Small intestine (tissue), 7 donors: ENCODE results near the gene LRRC4. TPM values are rescaled to one million over a fixed set of nuclear protein-coding genes. Genes with fewer than 3 reads are reported as not detected.

Source experiments
- DNase-seq, 2 donors: peaks; one replicate each; pipeline versions ENCODE4 v3.0.0 to v3.0.0-alpha.2; 2013
- FAIRE-seq: peaks from 2 replicates; lab custom pipeline; 2012; peaks lifted over from hg19 to GRCh38; lab: Jason Lieb, UNC
- H3K27ac ChIP-seq, 3 donors: one replicate each; pipeline ENCODE4 v1.5.1; 2013; ENCODE audit warnings: low read length in 2 of 3, mild to moderate bottlenecking in 2 of 3, control low read depth in 1 of 3, inconsistent platforms in 1 of 3, low read depth in 1 of 3, moderate library complexity in 1 of 3
- H3K27me3 ChIP-seq, 3 donors: one replicate each; pipeline ENCODE4 v1.6.1; 2013; ENCODE audit warnings: low read length in 3 of 3, inconsistent platforms in 1 of 3; ENCODE audit not compliant: control insufficient read depth in 3 of 3, insufficient read depth in 3 of 3
- H3K36me3 ChIP-seq, 3 donors: one replicate each; pipeline ENCODE4 v1.6.1; 2013; ENCODE audit warnings: low read length in 3 of 3, inconsistent platforms in 1 of 3, low read depth in 1 of 3, mild to moderate bottlenecking in 1 of 3, moderate library complexity in 1 of 3; ENCODE audit not compliant: control insufficient read depth in 3 of 3, insufficient read depth in 2 of 3
- H3K4me1 ChIP-seq, 3 donors: one replicate each; pipeline ENCODE4 v1.6.1; 2013; ENCODE audit warnings: low read length in 2 of 3, inconsistent platforms in 1 of 3, low read depth in 1 of 3, mild to moderate bottlenecking in 1 of 3, moderate library complexity in 1 of 3; ENCODE audit not compliant: control insufficient read depth in 3 of 3, insufficient read depth in 2 of 3
- H3K4me3 ChIP-seq, 3 donors: one replicate each; pipeline ENCODE4 v1.5.1; 2013; ENCODE audit warnings: low read length in 3 of 3, control low read depth in 1 of 3, inconsistent platforms in 1 of 3, low read depth in 1 of 3, mild to moderate bottlenecking in 1 of 3, moderate library complexity in 1 of 3
- H3K9me3 ChIP-seq, 2 donors: one replicate each; pipeline ENCODE4 v1.6.1; 2013; ENCODE audit warnings: low read depth in 1 of 2, low read length in 1 of 2; ENCODE audit not compliant: control insufficient read depth in 2 of 2, insufficient read depth in 1 of 2
- WGBS, 3 donors: extraction: QIAGEN DNeasy Blood & Tissue Kit; methylation state at CpG; one replicate each; pipeline ENCODE4 v1.1.7; 2013; 5-methylcytosine and 5-hydroxymethylcytosine counted together
- polyA plus RNA-seq, 4 donors: library from polyadenylated mRNA; stranded (reverse) in 3 of 4; unstranded in 1 of 4; fragments of 200-250 nt in 3 of 4; fragments of 120-200 nt in 1 of 4; gene quantifications; one replicate each; pipeline versions ENCODE4 v1.2.1 to v1.2.3, GENCODE V29; 2013
- donor health status: healthy with polysubstance abuse.
- donor health status: control.
- donor health status: control.
- donor health status: Bipolar disorder and iron deficiency.
- donor health status: healthy.

Gene LRRC4
- polyA plus RNA-seq, 4 donors, result 0.27 to 1.6 (median 0.79) TPM

- no peaks in the 10 kb centered on the region for H3K9me3 ChIP-seq
- H3K4me3 ChIP-seq, result no peak overlapping the region
- H3K27me3 ChIP-seq, result no peaks in the 10 kb centered on the region
- H3K36me3 ChIP-seq, result peaks cover 0 to 28% (median 0%) of the 10 kb centered on the region in 3 donors
- FAIRE-seq (no peak), DNase-seq (no peak)
- no peak overlapping the region for H3K27ac ChIP-seq
- 82 to 96% (median 94%) methylated on average over 5 of the region's 5 CpGs for WGBS, 3 donors
- peaks cover 0 to 10% (median 0%) of the 10 kb centered on the region in 3 donors for H3K4me1 ChIP-seq
Measured at GRCh38 chr7:128055637-128056036, 24.4 kb upstream of the LRRC4 start.

GRCh38 chr7:128054511-128054910 lies 23.3 kb upstream of the LRRC4 start:
- DNase-seq, result peak in 1 of 2 donors; percentile 29
- peaks cover 0 to 23% (median 0%) of the 10 kb centered on the region in 3 donors for H3K36me3 ChIP-seq
- peaks cover 0 to 10% (median 0%) of the 10 kb centered on the region in 3 donors for H3K4me1 ChIP-seq
- H3K27me3 ChIP-seq, result no peaks in the 10 kb centered on the region
- H3K4me3 ChIP-seq, result no peak overlapping the region
- H3K27ac ChIP-seq, result no peak overlapping the region
- WGBS, 3 donors, result 80 to 86% (median 83%) methylated on average over 4 of the region's 4 CpGs
- H3K9me3 ChIP-seq, result no peaks in the 10 kb centered on the region
- FAIRE-seq, result no peak

GRCh38 chr7:128053991-128054390 lies 22.8 kb upstream of the LRRC4 start:
- WGBS, 3 donors, result 96 to 100% (median 97%) methylated on average over 5 of the region's 5 CpGs
- DNase-seq (no peak), FAIRE-seq (no peak)
- Histone ChIP-seq H3K4me3 (no peak overlapping the region), H3K27ac (no peak overlapping the region), H3K36me3 (peaks cover 0 to 23% (median 0%) of the 10 kb centered on the region in 3 donors), H3K9me3 (no peaks in the 10 kb centered on the region), H3K4me1 (peaks cover 0 to 10% (median 0%) of the 10 kb centered on the region in 3 donors), H3K27me3 (no peaks in the 10 kb centered on the region)

GRCh38 chr7:128053023-128053422 lies 21.8 kb upstream of the LRRC4 start:
- H3K36me3 ChIP-seq, result peaks cover 0 to 21% (median 0%) of the 10 kb centered on the region in 3 donors
- FAIRE-seq (no peak), DNase-seq (peak in 1 of 2 donors; percentile 22)

GRCh38 chr7:128052404-128052803 lies 21.2 kb upstream of the LRRC4 start:
- FAIRE-seq (no peak), DNase-seq (no peak)
- Histone ChIP-seq H3K4me3 (no peak overlapping the region), H3K27ac (no peak overlapping the region), H3K9me3 (no peaks in the 10 kb centered on the region), H3K36me3 (peaks cover 0 to 21% (median 0%) of the 10 kb centered on the region in 3 donors), H3K4me1 (peaks cover 0 to 10% (median 0%) of the 10 kb centered on the region in 3 donors), H3K27me3 (no peaks in the 10 kb centered on the region)
- 95 to 97% (median 95%) methylated on average over 9 of the region's 9 CpGs for whole genome bisulfite sequencing, 3 donors

More at GRCh38 chr7:128053023-128053422, 21.8 kb upstream of the LRRC4 start:
- Histone ChIP-seq H3K4me3 (no peak overlapping the region), H3K4me1 (peaks cover 0 to 10% (median 0%) of the 10 kb centered on the region in 3 donors), H3K27me3 (no peaks in the 10 kb centered on the region), H3K9me3 (no peaks in the 10 kb centered on the region), H3K27ac (no peak overlapping the region)

GRCh38 chr7:128045766-128046165 lies 14.5 kb upstream of the LRRC4 start:
- no peaks in the 10 kb centered on the region for H3K27me3 ChIP-seq
- WGBS, 3 donors, result 83 to 95% (median 93%) methylated on average over 1 of the region's 1 CpG
- FAIRE-seq (no peak), DNase-seq (no peak)
- H3K4me3 ChIP-seq, result no peak overlapping the region
- no peak overlapping the region for H3K27ac ChIP-seq
- H3K9me3 ChIP-seq, result no peaks in the 10 kb centered on the region
- peaks cover 0 to 12% (median 0%) of the 10 kb centered on the region in 3 donors for H3K36me3 ChIP-seq
- H3K4me1 ChIP-seq, result no peaks in the 10 kb centered on the region

GRCh38 chr7:128045158-128045557 lies 13.9 kb upstream of the LRRC4 start:
- no peak for DNase-seq
- peaks cover 0 to 12% (median 0%) of the 10 kb centered on the region in 3 donors for H3K36me3 ChIP-seq
- H3K27me3 ChIP-seq, result no peaks in the 10 kb centered on the region
- H3K9me3 ChIP-seq, result no peaks in the 10 kb centered on the region
- 78 to 89% (median 83%) methylated on average over 1 of the region's 1 CpG for WGBS, 3 donors
- no peak for FAIRE-seq
- no peak overlapping the region for H3K27ac ChIP-seq
- H3K4me3 ChIP-seq, result no peak overlapping the region
- H3K4me1 ChIP-seq, result no peaks in the 10 kb centered on the region

- peaks cover 0 to 9% (median 2%) of the 10 kb centered on the region in 3 donors for H3K4me1 ChIP-seq
- H3K9me3 ChIP-seq, result no peaks in the 10 kb centered on the region
- DNase-seq, result no peak
- H3K36me3 ChIP-seq, result peaks cover 0 to 12% (median 0%) of the 10 kb centered on the region in 3 donors
- no peak overlapping the region for H3K4me3 ChIP-seq
- FAIRE-seq, result no peak
- WGBS, 3 donors, result 72 to 85% (median 78%) methylated on average over 5 of the region's 5 CpGs
- H3K27ac ChIP-seq, result no peak overlapping the region
- no peaks in the 10 kb centered on the region for H3K27me3 ChIP-seq
Measured at GRCh38 chr7:128044064-128044463, 12.8 kb upstream of the LRRC4 start.

GRCh38 chr7:128042012-128042411 lies 10.8 kb upstream of the LRRC4 start:
- FAIRE-seq, result no peak
- Histone ChIP-seq H3K9me3 (no peaks in the 10 kb centered on the region), H3K36me3 (peaks cover 0 to 12% (median 0%) of the 10 kb centered on the region in 3 donors), H3K4me1 (peaks cover 0 to 9% (median 2%) of the 10 kb centered on the region in 3 donors), H3K4me3 (no peak overlapping the region), H3K27me3 (no peaks in the 10 kb centered on the region), H3K27ac (no peak overlapping the region)
- WGBS, 3 donors, result 84 to 100% (median 89%) methylated on average over 2 of the region's 2 CpGs
- DNase-seq, result no peak
